ENCODE measurements around the gene D2HGDH.
"Not testable (repeated sequence)": the region's sequence is repeated elsewhere in the genome, so short reads cannot be mapped to it uniquely, and the experiment has no call there.

D2HGDH gene

GRCh38 chr2:241748468-241749256 is 14.2 kb downstream of the D2HGDH start:
- no peak for DNase-seq (ENCODE audit: low read depth)

- no peak for DNase-seq (ENCODE audit: low read depth)
These were observed 15.8 kb downstream of the D2HGDH start for GRCh38 chr2:241750076-241750840.

DNA sequence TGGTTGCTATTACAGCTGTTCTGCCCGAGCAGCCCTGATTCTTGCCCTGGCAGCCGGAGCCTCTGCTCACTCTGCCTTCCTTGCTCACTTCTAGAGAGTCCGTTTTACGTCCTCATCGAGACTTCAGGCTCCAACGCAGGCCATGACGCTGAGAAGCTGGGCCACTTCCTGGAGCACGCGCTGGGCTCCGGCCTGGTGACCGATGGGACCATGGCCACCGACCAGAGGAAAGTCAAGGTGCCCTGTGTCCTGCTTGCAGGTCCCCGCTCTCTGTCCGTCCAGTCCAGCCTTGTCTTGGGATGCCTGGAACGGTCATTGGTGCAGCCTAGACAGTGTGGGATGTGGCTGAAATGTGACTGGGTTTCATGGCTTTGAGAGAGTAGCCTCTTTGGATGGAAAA is 16.7 kb downstream of the D2HGDH start:
- DNase-seq (ENCODE audit: low read depth) = no peak

GRCh38 chr2:241751776-241752175 is 17.3 kb downstream of the D2HGDH start:
- DNase-seq (ENCODE audit: low read depth) = no peak

DNA sequence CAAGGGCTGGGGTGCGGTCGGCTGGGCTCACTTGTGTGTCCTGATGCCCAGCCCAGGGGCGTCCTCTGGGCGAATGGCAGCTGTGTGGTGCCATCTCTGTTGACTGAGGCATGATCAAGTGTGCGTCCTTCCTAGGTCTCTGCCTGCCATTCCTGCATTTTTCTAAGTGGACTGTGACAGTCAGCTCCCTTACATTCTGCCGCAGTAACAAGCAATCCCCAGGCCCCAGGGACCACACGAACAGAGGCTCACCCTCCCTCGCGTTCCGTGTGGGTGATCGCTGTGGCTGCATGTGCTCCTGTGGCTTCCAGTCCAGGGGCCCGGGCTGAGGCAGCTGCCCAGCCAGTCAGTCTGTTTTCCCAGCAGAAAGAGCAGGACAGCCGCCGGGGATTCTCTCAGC is 17.8 kb downstream of the D2HGDH start:
- DNase-seq (ENCODE audit: low read depth) = no peak

- no peak for DNase-seq (ENCODE audit: low read depth)
These were observed 18.4 kb downstream of the D2HGDH start for GRCh38 chr2:241752689-241753276.

DNA sequence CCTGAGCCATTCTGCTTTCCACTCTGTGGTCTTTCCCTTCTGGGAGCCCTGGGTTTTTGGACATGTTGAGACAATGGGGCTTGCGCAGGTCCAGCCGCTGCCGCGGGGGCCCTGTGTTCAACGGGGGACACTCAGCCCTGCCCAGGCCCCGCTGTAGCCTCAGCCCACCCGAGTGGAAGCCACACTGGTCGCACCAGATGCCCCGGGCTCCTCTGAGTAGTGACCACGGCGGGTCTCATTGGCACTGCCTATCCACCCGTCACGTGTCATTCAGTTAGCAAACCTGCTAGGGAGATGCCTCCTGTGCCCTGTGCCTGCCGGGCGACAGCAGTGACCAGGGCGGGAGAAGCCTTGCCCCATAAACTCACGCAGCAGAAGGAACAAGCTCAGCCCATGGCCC is 19.1 kb downstream of the D2HGDH start:
- DNase-seq (ENCODE audit: low read depth) = no peak

- no peak for DNase-seq (ENCODE audit: low read depth)
These were observed 19.6 kb downstream of the D2HGDH start for GRCh38 chr2:241754042-241754441.

DNA sequence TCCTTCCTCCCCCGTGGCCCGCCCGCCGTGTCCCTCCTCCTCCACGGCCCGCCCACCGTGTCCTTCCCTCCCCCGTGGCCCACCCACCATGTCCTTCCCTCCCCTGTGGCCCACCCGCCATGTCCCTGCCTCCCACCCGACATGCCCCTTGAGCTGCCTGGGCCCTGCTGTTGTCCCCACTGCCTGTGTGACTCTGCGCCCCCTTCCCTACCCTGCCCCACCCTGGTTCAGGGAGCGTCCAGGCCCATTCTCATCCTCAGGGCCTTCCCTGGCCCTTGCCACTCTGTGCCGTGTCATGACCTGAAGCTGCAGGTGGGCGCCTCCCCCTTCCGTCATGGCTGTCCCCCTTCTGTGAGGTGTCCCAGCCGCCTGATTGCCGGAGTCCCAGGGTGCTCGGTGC is 20.7 kb downstream of the D2HGDH start:
- DNase-seq (ENCODE audit: low read depth) = no peak

- DNase-seq (ENCODE audit: low read depth) = no peak
These were observed 21.3 kb downstream of the D2HGDH start for GRCh38 chr2:241755777-241756176.

DNA sequence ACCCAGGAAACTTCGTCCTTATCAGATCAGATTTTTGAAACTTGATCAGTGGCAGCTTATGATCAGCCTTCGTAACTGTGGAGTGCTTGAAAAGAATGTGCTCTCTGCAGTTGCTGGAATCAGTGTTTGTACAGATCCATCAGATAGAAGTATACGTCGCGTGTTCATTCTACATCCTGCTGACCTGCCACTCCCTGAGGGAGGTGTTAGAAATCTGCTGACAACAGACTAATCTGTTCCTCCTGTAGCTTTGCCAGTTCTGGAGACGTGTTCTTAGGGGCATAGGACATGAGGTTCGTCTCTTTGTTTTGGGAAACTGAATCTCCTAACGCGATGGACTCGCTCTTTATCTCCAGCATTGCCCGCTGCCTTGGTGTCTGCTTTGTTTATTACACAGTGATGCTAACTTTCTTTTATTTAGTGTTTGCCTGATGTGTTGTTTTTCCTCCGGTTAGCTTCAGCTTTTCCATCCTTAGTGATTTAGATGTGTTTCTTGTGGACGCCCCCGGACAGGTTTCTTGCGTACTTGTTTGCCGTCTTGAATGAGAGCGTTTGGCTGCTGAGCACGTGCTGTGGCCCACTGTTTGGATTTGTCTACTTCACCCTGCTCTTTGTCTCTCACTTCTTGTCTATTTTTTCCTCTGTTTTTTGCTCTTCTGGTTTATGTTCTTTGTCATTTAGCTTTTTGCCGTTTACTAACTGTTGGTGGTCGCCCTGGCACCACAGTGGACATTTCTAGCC is 24.8 kb downstream of the D2HGDH start:
- DNase-seq (ENCODE audit: low read depth) = no peak

GRCh38 chr2:241759893-241760292 is 25.5 kb downstream of the D2HGDH start:
- not testable (repeated sequence) for DNase-seq (ENCODE audit: low read depth)

DNA sequence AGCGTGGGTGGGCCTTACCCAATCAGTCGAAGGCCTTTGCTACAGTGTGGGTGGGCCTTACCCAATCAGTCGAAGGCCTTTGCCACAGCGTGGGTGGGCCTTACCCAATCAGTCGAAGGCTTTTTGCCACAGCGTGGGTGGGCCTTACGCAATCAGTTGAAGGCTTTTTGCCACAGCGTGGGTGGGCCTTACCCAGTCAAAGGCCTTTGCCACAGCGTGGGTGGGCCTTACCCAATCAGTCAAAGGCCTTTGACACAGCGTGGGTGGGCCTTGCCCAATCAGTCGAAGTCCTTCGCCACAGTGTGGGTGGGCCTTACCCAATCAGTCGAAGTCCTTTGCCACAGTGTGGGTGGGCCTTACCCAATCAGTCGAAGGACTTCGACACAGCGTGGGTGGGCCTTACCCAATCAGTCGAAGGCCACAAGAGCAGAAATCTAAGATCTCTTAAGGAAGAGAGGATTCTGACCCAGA is 25.9 kb downstream of the D2HGDH start:
- DNase-seq (ENCODE audit: low read depth) = no peak

- DNase-seq (ENCODE audit: low read depth) = no peak
These were observed 28.0 kb downstream of the D2HGDH start for GRCh38 chr2:241762321-241762932.

- peak; percentile 41 for DNase-seq (ENCODE audit: low read depth)
These were observed 28.5 kb downstream of the D2HGDH start for GRCh38 chr2:241762933-241763369.

DNA sequence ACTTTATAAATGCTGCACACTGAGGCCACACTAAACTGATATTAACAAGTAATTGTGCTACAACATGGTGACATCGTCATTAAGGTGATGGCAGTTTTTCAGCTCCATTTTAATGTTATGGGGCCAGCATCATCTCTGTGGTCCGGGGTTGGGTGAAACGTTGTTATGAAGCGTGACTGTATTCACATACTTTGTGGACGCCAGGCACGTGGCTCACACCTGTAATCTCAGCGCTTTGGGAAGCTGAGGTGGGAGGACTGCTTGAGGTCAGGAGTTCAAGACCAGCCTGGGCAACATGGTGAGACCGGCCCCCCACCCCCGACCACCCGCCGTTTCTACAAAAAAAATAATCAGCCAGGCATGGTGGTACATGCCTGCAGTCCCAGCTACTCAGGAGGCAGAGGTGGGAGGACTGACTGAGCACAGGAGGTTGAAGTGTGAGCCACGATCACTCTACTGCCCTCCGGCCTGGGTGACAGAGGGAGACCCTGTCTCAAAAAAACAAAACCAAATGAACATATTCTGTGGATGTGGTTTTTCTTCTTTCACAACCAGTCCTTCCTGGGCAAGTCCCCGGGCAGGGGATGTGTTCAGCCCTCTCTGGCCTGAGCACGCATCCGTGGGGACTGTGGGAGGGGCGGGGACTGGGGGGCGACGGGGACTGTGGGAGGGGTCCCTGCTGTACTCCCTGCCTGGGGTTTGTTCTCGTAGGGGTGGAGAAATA is 29.3 kb downstream of the D2HGDH start:
- DNase-seq (ENCODE audit: low read depth) = no peak

- DNase-seq (ENCODE audit: low read depth) = no peak
These were observed 30.1 kb downstream of the D2HGDH start for GRCh38 chr2:241764275-241765241.

- DNase-seq (ENCODE audit: low read depth) = no peak
These were observed 33.2 kb downstream of the D2HGDH start for GRCh38 chr2:241767464-241768250.

DNA sequence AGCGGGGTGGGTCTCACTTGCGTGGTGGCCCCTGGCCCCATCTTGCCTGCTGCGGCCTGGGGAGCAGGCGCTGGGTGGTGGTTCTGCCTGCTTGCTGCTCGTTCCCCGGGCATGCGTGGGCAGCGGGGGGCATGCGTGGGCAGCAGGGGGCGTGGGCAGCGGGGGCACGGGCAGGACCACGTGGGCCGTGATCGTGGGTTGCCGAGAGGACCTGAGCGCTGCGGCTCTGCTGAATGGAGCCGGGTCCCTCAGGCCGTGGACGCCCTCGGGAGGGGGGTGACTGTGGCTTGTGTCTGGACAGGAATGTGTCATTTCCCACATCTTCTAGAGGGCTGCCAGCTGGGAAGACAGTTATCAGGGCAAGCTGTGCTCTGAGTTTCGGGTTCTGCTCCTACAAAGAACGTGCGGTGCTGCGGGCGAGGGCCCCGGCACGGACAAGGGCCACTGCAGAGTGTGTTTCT is 33.9 kb downstream of the D2HGDH start:
- DNase-seq (ENCODE audit: low read depth) = no peak
